Spleen (tissue), 11 donors: ENCODE measurements around the gene ERBB2. TPM values are rescaled to one million over a fixed set of nuclear protein-coding genes. Genes with fewer than 3 reads are reported as not detected.

ENCODE experiments used
- DNase-seq: peaks from one replicate; pipeline ENCODE4 v3.0.0-alpha.2; 2020
- H3K27ac ChIP-seq, 8 donors: fragments of 200-600 bp; sonication (generic) in 7 of 8; 1 replicate in 4 of 8; 2 replicates in 4 of 8; pipeline versions ENCODE4 v1.5.0 to v1.8.0; 2016 to 2021; ENCODE audit warnings: inconsistent platforms in 4 of 8, mild to moderate bottlenecking in 4 of 8, moderate library complexity in 1 of 8
- H3K27me3 ChIP-seq, 7 donors: fragments of 200-600 bp; sonication (generic) in 6 of 7; replicated peaks in 1 of 7; 1 replicate in 4 of 7; 2 replicates in 3 of 7; pipeline versions ENCODE4 v1.5.0 to v1.8.0; 2016 to 2021; ENCODE audit warnings: inconsistent platforms in 3 of 7, mild to moderate bottlenecking in 1 of 7
- H3K36me3 ChIP-seq, 6 donors: fragments of 200-600 bp; sonication (generic) in 5 of 6; 1 replicate in 4 of 6; 2 replicates in 2 of 6; pipeline versions ENCODE4 v1.5.0 to v1.8.0; 2016 to 2021; ENCODE audit warnings: inconsistent platforms in 2 of 6
- H3K4me1 ChIP-seq, 6 donors: fragments of 200-600 bp; sonication (generic) in 5 of 6; 1 replicate in 3 of 6; 2 replicates in 3 of 6; pipeline versions ENCODE4 v1.5.0 to v1.8.0; 2016 to 2021; ENCODE audit warnings: inconsistent platforms in 3 of 6
- H3K4me3 ChIP-seq, 8 donors: fragments of 200-600 bp; sonication (generic) in 7 of 8; 1 replicate in 4 of 8; 2 replicates in 4 of 8; pipeline versions ENCODE4 v1.5.0 to v1.8.0; 2016 to 2021; ENCODE audit warnings: inconsistent platforms in 4 of 8, mild to moderate bottlenecking in 4 of 8, moderate library complexity in 2 of 8
- H3K9me3 ChIP-seq, 8 donors: fragments of 200-600 bp; sonication (generic) in 7 of 8; 1 replicate in 4 of 8; 2 replicates in 4 of 8; pipeline versions ENCODE4 v1.5.0 to v1.8.0; 2016 to 2021; ENCODE audit warnings: inconsistent platforms in 4 of 8
- POLR2A ChIP-seq, 3 donors: fragments of 450-650 bp; IDR thresholded peaks; one replicate each; pipeline ENCODE4 v1.5.1; 2017; ENCODE audit warnings: antibody characterized with exemption in 3 of 3, mild to moderate bottlenecking in 1 of 3
- POLR2AphosphoS5 ChIP-seq, 3 donors: sonication (generic); formaldehyde crosslinking; IDR thresholded peaks; one replicate each; pipeline ENCODE4 v1.5.1; 2017; ENCODE audit warnings: antibody characterized with exemption in 3 of 3
- WGBS, 5 donors: extraction: QIAGEN DNeasy Blood & Tissue Kit in 3 of 5; methylation state at CpG; one replicate each; pipeline versions ENCODE4 v1.1.5 to v1.1.7; 2013 to 2018; 5-methylcytosine and 5-hydroxymethylcytosine counted together
- intact Hi-C: fragments of 100-400 bp; cut with DNase I; formaldehyde crosslinking; loops from one replicate; pipeline ENCODE4 v1.15.0; 2023; ENCODE audit warnings: low total_unique reads
- polyA plus RNA-seq, 3 donors: library from polyadenylated mRNA; stranded (reverse); fragments of 200-250 nt; gene quantifications; one replicate each; pipeline ENCODE4 v1.2.1, GENCODE V29; 2013
- total RNA-seq, 7 donors: library from RNA; depleted of rRNA in 3 of 7; stranded (reverse); fragments of >200 nt in 3 of 7; fragmentation: NEBNext Ultra II Directional in 4 of 7; extraction: Animal tissue kit (Norgen Biotek cat#: 25700) in 4 of 7; gene quantifications; one replicate each; pipeline versions ENCODE4 v1.1.0 to v1.2.1, GENCODE V29; 2016 to 2021
- TF ChIP-seq, protein P1 (sequence below), 11 experiments: fragments of 200-600 bp in 7 of 11; fragments of 450-650 bp in 4 of 11; sonication (generic) in 4 of 11; IDR thresholded peaks in 8 of 11; conservative IDR thresholded peaks in 3 of 11; 1 replicate in 7 of 11; 2 replicates in 4 of 11; pipeline versions ENCODE4 v1.4.0 to v1.8.0; 2016 to 2021; ENCODE audit warnings: antibody characterized with exemption in 11 of 11, inconsistent platforms in 4 of 11, mild to moderate bottlenecking in 1 of 11
- donor health status: healthy with polysubstance abuse.
- donor health status: DM: no; HTN: no; CAD: no; lungs with moderate emphysema.
- donor health status: DM: no; HTN: no; CAD: no.
- donor health status: Bipolar disorder and iron deficiency.
- donor health status: healthy.
- donor health status: DM: no; HTN: no; CAD: no.
- donor health status: DM: yes; HTN: yes; CAD: no.

The ERBB2 gene
- total and polyA plus RNA-seq, 10 donors, result 3.4 to 15.9 (median 10.2) TPM

DNA sequence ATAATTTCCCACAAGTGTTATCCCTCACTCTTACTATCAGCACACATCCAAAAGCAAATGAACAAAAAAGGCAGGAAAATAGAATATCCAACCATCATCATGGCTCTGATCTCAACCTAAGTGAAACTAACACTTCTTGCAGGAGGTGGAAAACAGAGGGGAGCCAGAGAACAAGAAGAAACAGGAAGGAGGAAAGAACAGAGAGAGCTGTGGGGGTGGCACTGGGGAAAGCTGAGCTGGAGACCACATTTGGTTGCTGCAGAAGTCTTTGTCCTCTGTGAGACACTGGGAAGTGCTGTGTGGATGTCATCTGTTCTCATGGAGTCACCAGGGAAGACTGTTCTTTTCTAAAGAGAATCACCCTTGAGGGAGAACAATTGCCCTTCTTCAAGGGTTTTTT is 72.6 kb downstream of the ERBB2 start:
- peaks cover 30 to 100% (median 76%) of the 10 kb centered on the region in 6 donors for H3K4me1 ChIP-seq

DNA sequence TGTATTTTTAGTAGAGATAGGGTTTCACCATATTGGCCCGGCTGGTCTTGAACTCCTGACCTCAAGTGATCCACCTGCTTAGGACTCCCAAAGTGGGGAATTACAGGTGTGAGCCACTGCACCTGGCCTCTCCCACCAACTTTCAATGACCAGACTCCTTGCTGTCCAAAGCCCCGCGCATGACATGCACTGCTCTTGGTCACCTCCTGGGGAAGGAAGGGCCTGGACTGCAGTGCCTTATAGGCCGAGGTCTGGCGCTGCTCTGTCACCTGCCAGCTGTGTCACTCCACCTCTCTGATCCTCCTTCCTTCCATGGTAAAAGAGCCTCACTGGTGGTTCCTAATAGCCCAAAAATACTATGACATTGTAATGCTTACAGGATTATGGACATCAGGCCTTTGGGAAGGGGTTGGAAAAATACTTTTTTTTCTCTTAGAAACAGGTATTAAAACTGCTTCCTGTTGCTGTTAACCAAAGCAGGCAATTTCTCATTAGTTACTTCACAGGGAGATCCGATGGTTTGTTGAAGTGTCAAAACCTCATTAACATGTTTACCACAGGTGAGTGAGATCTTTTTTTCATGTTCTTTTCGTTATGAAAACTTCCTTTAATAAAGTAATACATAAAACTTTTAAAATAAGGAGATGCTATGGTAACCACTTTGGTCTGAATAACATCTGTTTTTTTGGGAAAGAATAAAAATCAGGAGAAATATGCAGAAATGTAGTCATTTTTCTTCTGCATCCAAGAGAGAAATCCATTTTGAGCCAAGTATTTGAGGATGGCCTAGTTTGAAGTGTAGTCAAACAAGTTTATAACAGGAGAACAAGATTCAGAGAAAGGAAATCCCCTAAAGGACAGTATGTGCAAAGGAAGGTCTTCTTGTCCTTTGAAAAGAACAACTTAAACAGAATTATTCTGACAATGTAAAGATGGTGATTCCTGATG is 73.4 kb downstream of the ERBB2 start:
- 55 to 70% (median 61%) methylated on average over 7 of the region's 7 CpGs for WGBS, 5 donors
- peak in 2 of 3 donors; percentile 14 to 53 for TF ChIP-seq POLR2AphosphoS5 (IDR thresholded peaks at IDR 0.05)
- TF ChIP-seq, protein P1, sequence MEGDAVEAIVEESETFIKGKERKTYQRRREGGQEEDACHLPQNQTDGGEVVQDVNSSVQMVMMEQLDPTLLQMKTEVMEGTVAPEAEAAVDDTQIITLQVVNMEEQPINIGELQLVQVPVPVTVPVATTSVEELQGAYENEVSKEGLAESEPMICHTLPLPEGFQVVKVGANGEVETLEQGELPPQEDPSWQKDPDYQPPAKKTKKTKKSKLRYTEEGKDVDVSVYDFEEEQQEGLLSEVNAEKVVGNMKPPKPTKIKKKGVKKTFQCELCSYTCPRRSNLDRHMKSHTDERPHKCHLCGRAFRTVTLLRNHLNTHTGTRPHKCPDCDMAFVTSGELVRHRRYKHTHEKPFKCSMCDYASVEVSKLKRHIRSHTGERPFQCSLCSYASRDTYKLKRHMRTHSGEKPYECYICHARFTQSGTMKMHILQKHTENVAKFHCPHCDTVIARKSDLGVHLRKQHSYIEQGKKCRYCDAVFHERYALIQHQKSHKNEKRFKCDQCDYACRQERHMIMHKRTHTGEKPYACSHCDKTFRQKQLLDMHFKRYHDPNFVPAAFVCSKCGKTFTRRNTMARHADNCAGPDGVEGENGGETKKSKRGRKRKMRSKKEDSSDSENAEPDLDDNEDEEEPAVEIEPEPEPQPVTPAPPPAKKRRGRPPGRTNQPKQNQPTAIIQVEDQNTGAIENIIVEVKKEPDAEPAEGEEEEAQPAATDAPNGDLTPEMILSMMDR (IDR thresholded peaks at IDR 0.05 in 8 of 11, conservative IDR thresholded peaks at IDR 0.05 in 3 of 11), result no peak
- TF ChIP-seq POLR2A (IDR thresholded peaks at IDR 0.05), result no peak

More for the DNA sequence above, 72.6 kb downstream of the ERBB2 start:
- H3K36me3 ChIP-seq, result peaks cover 0 to 31% (median 0%) of the 10 kb centered on the region in 6 donors
- DNase-seq, result no peak
- TF ChIP-seq POLR2A (IDR thresholded peaks at IDR 0.05), result no peak
- intact Hi-C loops, result no loop called here
- H3K27ac ChIP-seq, result peak overlapping the region; percentile 71 to 92 (median 83)
- H3K27me3 ChIP-seq, result no peaks in the 10 kb centered on the region
- no peaks in the 10 kb centered on the region for H3K9me3 ChIP-seq
- H3K4me3 ChIP-seq, result peak overlapping the region in 5 of 8 donors; percentile 5 to 49 (median 15)

DNA sequence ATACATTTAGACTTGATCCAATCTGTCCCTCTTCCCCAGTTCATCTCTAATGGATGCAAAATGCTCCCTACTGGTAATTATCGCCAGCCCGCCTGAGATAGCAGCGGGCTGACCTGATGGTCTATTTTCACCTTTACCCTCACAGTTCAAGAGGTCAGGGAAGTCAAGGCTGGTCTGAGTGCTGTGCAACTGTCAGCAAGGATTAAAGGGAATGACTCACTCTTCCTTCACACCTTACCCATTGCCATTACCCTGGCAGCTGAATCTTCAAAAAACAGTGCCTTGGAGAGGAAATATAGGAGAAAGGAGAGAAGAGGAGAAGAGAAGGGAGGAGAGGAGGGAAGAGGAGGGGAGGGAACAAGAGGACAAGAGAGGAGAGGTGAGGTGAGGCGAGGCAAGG is 74.2 kb downstream of the ERBB2 start:
- TF ChIP-seq POLR2A (IDR thresholded peaks at IDR 0.05) (no peak), POLR2AphosphoS5 (IDR thresholded peaks at IDR 0.05) (no peak)
- TF ChIP-seq, protein P1 (IDR thresholded peaks at IDR 0.05 in 8 of 11, conservative IDR thresholded peaks at IDR 0.05 in 3 of 11), result no peak
- 67 to 78% (median 73%) methylated on average over 4 of the region's 4 CpGs for WGBS, 5 donors
- intact Hi-C loops, result no loop called here
- peaks cover 0 to 19% (median 0%) of the 10 kb centered on the region in 6 donors for H3K36me3 ChIP-seq
- peak overlapping the region in 4 of 8 donors; percentile 38 to 70 (median 48) for H3K4me3 ChIP-seq
- H3K9me3 ChIP-seq, result no peaks in the 10 kb centered on the region
- H3K27ac ChIP-seq, result peak overlapping the region; percentile 71 to 92 (median 83)
- peaks cover 26 to 100% (median 70%) of the 10 kb centered on the region in 6 donors for H3K4me1 ChIP-seq
- H3K27me3 ChIP-seq, result peaks cover 0 to 2% (median 0%) of the 10 kb centered on the region in 7 donors
- DNase-seq, result no peak

More for the DNA sequence above, 73.4 kb downstream of the ERBB2 start:
- Histone ChIP-seq H3K27me3 (no peaks in the 10 kb centered on the region), H3K4me3 (peak overlapping the region in 5 of 8 donors; percentile 5 to 70 (median 47)), H3K27ac (peak overlapping the region; percentile 71 to 92 (median 83)), H3K36me3 (peaks cover 0 to 27% (median 0%) of the 10 kb centered on the region in 6 donors), H3K4me1 (peaks cover 30 to 100% (median 70%) of the 10 kb centered on the region in 6 donors), H3K9me3 (no peaks in the 10 kb centered on the region)
- intact Hi-C loops, result no loop called here
- DNase-seq, result no peak

DNA sequence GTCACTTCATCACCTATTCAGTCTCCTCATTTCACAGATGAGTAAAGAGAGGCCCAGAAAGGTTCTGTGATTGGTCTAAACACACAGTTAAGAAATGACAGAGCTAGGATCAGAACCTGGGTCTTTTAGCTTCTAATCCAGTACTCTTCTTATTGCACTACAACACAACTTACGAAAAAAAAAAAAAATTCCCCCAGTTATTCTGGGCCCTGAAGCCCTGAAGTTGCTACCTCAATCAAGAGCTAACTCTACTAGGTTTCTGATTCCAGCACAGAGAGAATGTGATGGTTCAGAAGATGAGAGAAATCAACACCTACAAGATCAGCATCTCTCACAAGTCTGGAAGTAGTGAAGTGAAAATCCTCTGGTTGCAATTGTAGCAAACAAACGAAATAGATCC is 75.2 kb downstream of the ERBB2 start:
- Histone ChIP-seq H3K4me1 (peaks cover 25 to 100% (median 69%) of the 10 kb centered on the region in 6 donors), H3K27me3 (peaks cover 0 to 5% (median 0%) of the 10 kb centered on the region in 7 donors), H3K36me3 (peaks cover 0 to 11% (median 0%) of the 10 kb centered on the region in 6 donors), H3K4me3 (peak overlapping the region in 7 of 8 donors; percentile 36 to 70 (median 40)), H3K27ac (peak overlapping the region; percentile 71 to 92 (median 83)), H3K9me3 (no peaks in the 10 kb centered on the region)
- DNase-seq, result no peak
- 51 to 74% (median 62%) methylated on average over 2 of the region's 2 CpGs for WGBS, 5 donors
- intact Hi-C loops, result no loop called here
- peak in 1 of 3 donors; percentile 14 for TF ChIP-seq POLR2AphosphoS5 (IDR thresholded peaks at IDR 0.05)
- TF ChIP-seq, protein P1 (IDR thresholded peaks at IDR 0.05 in 8 of 11, conservative IDR thresholded peaks at IDR 0.05 in 3 of 11), result no peak
